Measurements from ENCODE around the gene PTGS1.

Gene PTGS1

GRCh38 chr9:122420315-122420714 lies 49.5 kb downstream of the PTGS1 start:
- DNase-seq (ENCODE audit: low read depth, low spot score) = no peak
- H3K9me3 ChIP-seq (ENCODE audit: insufficient read depth, low read length) = peaks cover 52% of the 10 kb centered on the region
- no peak overlapping the region for H3K9ac ChIP-seq (ENCODE audit: insufficient read length, low read depth)
- TF ChIP-seq YY1 (IDR thresholded peaks at IDR 0.05; ENCODE audit: insufficient read depth, insufficient read length) (no peak), SUZ12 (IDR thresholded peaks at IDR 0.05; ENCODE audit: extremely low read depth, insufficient read depth, insufficient read length) (no peak), ZNF274 (IDR thresholded peaks at IDR 0.05; ENCODE audit: low read depth, low read length) (no peak)
- H3K4me3 ChIP-seq (ENCODE audit: insufficient read length, low read depth) = no peak overlapping the region
- H3K36me3 ChIP-seq (ENCODE audit: insufficient read depth, insufficient read length, low read length) = no peaks in the 10 kb centered on the region
- H3K27me3 ChIP-seq (ENCODE audit: insufficient read depth, insufficient read length) = no peaks in the 10 kb centered on the region
- H3K4me1 ChIP-seq (ENCODE audit: insufficient read depth, insufficient read length) = no peaks in the 10 kb centered on the region

DNA sequence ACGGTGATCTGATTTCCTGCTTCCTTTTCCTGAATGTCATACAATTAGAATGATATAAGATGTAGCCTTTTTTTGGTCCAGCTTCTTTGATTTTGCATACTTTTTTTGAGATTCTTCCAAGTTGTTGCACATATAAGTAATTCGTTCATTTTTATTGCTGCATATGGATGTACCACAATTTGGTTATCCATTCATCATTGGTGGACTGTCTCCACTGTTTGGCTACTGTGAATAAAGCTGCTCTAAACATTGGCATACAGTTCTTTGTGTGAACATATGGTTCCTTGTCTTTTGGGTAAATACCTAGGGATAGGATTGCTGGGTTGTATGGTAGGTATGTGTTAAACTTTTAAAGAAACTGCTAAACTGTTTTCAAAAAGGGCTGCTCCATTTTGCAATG lies 54.3 kb downstream of the PTGS1 start:
- TF ChIP-seq ZNF274 (IDR thresholded peaks at IDR 0.05; ENCODE audit: low read depth, low read length) (no peak), SUZ12 (IDR thresholded peaks at IDR 0.05; ENCODE audit: extremely low read depth, insufficient read depth, insufficient read length) (no peak), YY1 (IDR thresholded peaks at IDR 0.05; ENCODE audit: insufficient read depth, insufficient read length) (no peak)
- H3K4me1 ChIP-seq (ENCODE audit: insufficient read depth, insufficient read length) = no peaks in the 10 kb centered on the region
- no peaks in the 10 kb centered on the region for H3K27me3 ChIP-seq (ENCODE audit: insufficient read depth, insufficient read length)
- H3K4me3 ChIP-seq (ENCODE audit: insufficient read length, low read depth) = no peak overlapping the region
- no peak overlapping the region for H3K9ac ChIP-seq (ENCODE audit: insufficient read length, low read depth)
- DNase-seq (ENCODE audit: low read depth, low spot score) = no peak
- peaks cover 21% of the 10 kb centered on the region; the same call in 1 of the 2 replicates for H3K9me3 ChIP-seq (ENCODE audit: insufficient read depth, low read length)
- no peaks in the 10 kb centered on the region for H3K36me3 ChIP-seq (ENCODE audit: insufficient read depth, insufficient read length, low read length)

DNA sequence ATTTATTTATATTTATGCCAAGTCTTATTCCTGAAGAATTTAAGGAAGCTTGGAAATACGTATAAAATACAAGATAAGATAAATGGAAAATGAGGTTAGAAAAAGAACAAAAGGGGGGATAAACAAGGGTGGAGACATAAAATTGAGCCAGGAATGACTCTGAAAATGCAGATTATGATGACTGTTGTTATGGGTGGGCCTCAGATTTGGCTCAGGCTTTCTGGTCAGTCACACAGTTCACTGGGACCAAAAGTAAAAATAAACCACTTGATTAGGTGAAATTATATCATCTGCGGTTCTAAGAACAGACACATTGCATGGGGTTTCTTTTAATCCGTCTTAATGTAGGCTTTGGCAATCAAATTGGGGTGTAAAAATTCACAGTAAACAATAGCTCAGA lies 55.9 kb downstream of the PTGS1 start:
- no peak for TF ChIP-seq SUZ12 (IDR thresholded peaks at IDR 0.05; ENCODE audit: extremely low read depth, insufficient read depth, insufficient read length)
- TF ChIP-seq YY1 (IDR thresholded peaks at IDR 0.05; ENCODE audit: insufficient read depth, insufficient read length) = no peak
- no peak for TF ChIP-seq ZNF274 (IDR thresholded peaks at IDR 0.05; ENCODE audit: low read depth, low read length)
- Histone ChIP-seq H3K36me3 (ENCODE audit: insufficient read depth, insufficient read length, low read length) (no peaks in the 10 kb centered on the region), H3K27me3 (ENCODE audit: insufficient read depth, insufficient read length) (no peaks in the 10 kb centered on the region), H3K4me3 (ENCODE audit: insufficient read length, low read depth) (no peak overlapping the region), H3K9ac (ENCODE audit: insufficient read length, low read depth) (no peak overlapping the region), H3K4me1 (ENCODE audit: insufficient read depth, insufficient read length) (no peaks in the 10 kb centered on the region), H3K9me3 (ENCODE audit: insufficient read depth, low read length) (peaks cover 4% of the 10 kb centered on the region; the same call in 1 of the 2 replicates)
- DNase-seq (ENCODE audit: low read depth, low spot score) = no peak

DNA sequence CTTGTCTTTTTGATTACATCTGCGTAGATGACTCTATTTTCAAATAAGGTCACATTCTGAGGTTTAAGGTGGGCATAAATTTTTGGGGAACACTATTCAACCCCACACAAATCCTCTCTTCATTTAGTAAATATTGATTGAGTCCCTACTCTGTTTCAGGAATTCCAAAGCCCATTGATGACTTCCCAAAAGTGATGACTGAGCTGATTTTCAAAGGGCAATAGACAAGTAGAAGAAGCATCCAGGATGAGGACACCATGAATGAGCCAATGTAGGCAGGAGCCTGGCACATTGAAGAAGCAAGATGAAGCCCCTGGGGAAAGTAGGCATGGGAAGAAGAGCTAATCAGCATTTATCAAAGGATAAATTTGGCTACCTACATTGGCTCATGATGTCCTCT lies 71.7 kb downstream of the PTGS1 start:
- peaks cover 21% of the 10 kb centered on the region; the same call in 1 of the 2 replicates for H3K9me3 ChIP-seq (ENCODE audit: insufficient read depth, low read length)
- no peak for TF ChIP-seq ZNF274 (IDR thresholded peaks at IDR 0.05; ENCODE audit: low read depth, low read length)
- no peak for TF ChIP-seq SUZ12 (IDR thresholded peaks at IDR 0.05; ENCODE audit: extremely low read depth, insufficient read depth, insufficient read length)
- no peak for TF ChIP-seq YY1 (IDR thresholded peaks at IDR 0.05; ENCODE audit: insufficient read depth, insufficient read length)
- no peaks in the 10 kb centered on the region for H3K27me3 ChIP-seq (ENCODE audit: insufficient read depth, insufficient read length)
- no peak overlapping the region for H3K9ac ChIP-seq (ENCODE audit: insufficient read length, low read depth)
- no peak for DNase-seq (ENCODE audit: low read depth, low spot score)
- no peaks in the 10 kb centered on the region for H3K36me3 ChIP-seq (ENCODE audit: insufficient read depth, insufficient read length, low read length)
- no peak overlapping the region for H3K4me3 ChIP-seq (ENCODE audit: insufficient read length, low read depth)
- no peaks in the 10 kb centered on the region for H3K4me1 ChIP-seq (ENCODE audit: insufficient read depth, insufficient read length)

- TF ChIP-seq SUZ12 (IDR thresholded peaks at IDR 0.05; ENCODE audit: extremely low read depth, insufficient read depth, insufficient read length) = no peak
- TF ChIP-seq ZNF274 (IDR thresholded peaks at IDR 0.05; ENCODE audit: low read depth, low read length) = no peak
- no peak for TF ChIP-seq YY1 (IDR thresholded peaks at IDR 0.05; ENCODE audit: insufficient read depth, insufficient read length)
- no peak overlapping the region for H3K4me3 ChIP-seq (ENCODE audit: insufficient read length, low read depth)
- no peaks in the 10 kb centered on the region for H3K4me1 ChIP-seq (ENCODE audit: insufficient read depth, insufficient read length)
- no peak overlapping the region for H3K9ac ChIP-seq (ENCODE audit: insufficient read length, low read depth)
- no peaks in the 10 kb centered on the region for H3K36me3 ChIP-seq (ENCODE audit: insufficient read depth, insufficient read length, low read length)
- no peak for DNase-seq (ENCODE audit: low read depth, low spot score)
- no peaks in the 10 kb centered on the region for H3K27me3 ChIP-seq (ENCODE audit: insufficient read depth, insufficient read length)
- peaks cover 28% of the 10 kb centered on the region; the same call in 1 of the 2 replicates for H3K9me3 ChIP-seq (ENCODE audit: insufficient read depth, low read length)
Observed at GRCh38 chr9:122444041-122444733, 73.4 kb downstream of the PTGS1 start.

Measured in NT2/D1 (cell line).